M059J (cell line): Measurements from ENCODE around the gene ESRRA. TPM values are rescaled to one million over a fixed set of nuclear protein-coding genes. Genes with fewer than 3 reads are reported as not detected.
A peak's percentile ranks its signal among the peaks of the same experiment; 100 is the strongest.
"Not testable (repeated sequence)": the region's sequence is repeated elsewhere in the genome, so short reads cannot be mapped to it uniquely, and the experiment has no call there.

Source experiments
- DNase-seq: peaks from one replicate; pipeline ENCODE4 v3.0.0-alpha.2; 2012; ENCODE audit warnings: low read depth
- total RNA-seq: library from RNA; depleted of rRNA; stranded (reverse); fragments of >200 nt; shearing (Covaris generic); gene quantifications from 2 replicates; pipeline ENCODE4 v1.2.3, GENCODE V29; 2014

ESRRA gene
- total RNA-seq, 1 experiment from 2014 or later, result 35.2 TPM

DNA sequence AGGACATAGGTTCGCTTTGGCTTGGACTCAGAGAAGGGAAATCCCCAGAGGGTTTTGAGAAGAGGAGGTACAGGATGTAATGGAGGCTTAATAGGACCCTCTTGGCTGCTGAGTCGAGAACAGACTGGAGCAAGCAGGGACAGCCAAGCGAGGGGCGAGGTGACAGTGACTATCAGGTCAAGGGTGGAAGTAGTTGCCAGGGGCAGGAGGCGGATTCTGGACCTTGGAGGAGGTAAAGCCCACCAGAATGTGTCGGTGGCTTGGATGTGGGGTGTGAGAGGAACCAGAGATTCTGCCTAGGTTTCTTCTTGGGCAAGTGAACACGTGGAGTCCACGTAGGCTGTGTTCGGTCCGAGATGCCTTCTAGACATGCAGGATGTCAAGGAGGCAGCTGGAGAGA is 7.6 kb downstream of the ESRRA start:
- no peak for DNase-seq

GRCh38 chr11:64313491-64314145 is 8.3 kb downstream of the ESRRA start:
- no peak for DNase-seq

- peak; percentile 27 for DNase-seq
Observed at GRCh38 chr11:64314146-64314804, 9.0 kb downstream of the ESRRA start.

DNA sequence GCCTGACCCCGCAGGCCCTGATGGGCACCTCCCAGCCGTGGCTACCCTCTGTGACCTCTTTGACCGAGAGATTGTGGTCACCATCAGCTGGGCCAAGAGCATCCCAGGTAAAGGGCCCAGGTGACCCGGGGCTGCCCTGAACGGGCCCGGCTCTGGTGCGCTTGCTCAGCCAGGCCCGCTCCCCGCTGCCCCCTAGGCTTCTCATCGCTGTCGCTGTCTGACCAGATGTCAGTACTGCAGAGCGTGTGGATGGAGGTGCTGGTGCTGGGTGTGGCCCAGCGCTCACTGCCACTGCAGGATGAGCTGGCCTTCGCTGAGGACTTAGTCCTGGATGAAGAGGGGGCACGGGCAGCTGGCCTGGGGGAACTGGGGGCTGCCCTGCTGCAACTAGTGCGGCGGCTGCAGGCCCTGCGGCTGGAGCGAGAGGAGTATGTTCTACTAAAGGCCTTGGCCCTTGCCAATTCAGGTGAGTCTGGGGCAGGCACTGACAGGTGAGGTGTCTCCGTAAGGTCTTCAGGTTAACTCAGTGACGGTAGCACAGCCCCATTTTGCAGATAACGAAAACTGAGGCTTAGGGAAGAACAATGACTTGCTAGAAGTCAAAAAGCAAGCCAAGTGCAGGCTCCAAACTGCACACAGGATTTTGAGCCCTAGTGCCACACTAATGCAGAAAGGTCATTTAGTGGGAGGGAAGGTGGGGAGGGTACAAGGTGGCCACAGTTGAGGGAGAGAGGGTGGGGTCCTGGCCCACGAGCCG is 9.7 kb downstream of the ESRRA start:
- no peak for DNase-seq

DNA sequence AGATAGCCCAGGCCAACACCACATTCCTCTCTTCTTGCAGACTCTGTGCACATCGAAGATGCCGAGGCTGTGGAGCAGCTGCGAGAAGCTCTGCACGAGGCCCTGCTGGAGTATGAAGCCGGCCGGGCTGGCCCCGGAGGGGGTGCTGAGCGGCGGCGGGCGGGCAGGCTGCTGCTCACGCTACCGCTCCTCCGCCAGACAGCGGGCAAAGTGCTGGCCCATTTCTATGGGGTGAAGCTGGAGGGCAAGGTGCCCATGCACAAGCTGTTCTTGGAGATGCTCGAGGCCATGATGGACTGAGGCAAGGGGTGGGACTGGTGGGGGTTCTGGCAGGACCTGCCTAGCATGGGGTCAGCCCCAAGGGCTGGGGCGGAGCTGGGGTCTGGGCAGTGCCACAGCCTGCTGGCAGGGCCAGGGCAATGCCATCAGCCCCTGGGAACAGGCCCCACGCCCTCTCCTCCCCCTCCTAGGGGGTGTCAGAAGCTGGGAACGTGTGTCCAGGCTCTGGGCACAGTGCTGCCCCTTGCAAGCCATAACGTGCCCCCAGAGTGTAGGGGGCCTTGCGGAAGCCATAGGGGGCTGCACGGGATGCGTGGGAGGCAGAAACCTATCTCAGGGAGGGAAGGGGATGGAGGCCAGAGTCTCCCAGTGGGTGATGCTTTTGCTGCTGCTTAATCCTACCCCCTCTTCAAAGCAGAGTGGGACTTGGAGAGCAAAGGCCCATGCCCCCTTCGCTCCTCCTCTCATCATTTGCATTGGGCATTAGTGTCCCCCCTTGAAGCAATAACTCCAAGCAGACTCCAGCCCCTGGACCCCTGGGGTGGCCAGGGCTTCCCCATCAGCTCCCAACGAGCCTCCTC is 10.6 kb downstream of the ESRRA start:
- DNase-seq, result not testable (repeated sequence)

DNA sequence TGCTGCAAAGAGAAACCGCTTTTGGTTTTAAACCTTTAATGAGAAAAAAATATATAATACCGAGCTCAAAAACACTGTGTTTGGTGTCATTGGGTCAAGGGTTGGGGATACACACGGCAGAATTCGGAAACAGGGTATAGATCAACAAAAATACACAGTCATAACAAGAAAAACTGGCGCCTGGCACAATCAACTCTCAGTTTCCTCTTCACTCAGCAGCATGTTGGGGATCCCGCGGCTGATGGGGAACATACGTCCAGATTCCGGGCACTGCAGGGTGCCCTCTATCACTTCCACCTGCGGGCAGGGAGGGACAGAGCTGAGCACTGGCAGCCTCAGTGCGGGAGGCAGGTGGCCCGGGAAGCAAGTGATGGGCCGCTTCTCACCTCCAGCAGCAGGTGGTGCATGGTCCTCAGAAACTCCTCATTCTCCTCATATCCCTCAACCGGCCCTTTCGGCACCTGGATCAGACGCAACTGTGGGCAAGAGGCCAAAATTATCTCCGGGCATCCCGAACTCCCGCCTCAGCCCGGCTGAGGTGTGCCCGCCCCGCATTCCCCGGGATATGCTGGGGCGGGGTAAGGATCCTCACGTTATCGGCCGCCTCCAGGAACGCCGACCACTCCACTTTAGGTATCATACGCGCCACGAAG is 11.5 kb downstream of the ESRRA start:
- DNase-seq, result peak; percentile 68

- DNase-seq, result peak; percentile 99
Observed at GRCh38 chr11:64317325-64317960, 12.1 kb downstream of the ESRRA start, which contains the start of gene TRMT112. Gene TRMT112, minus strand, starts transcription at chr11:64317559. Its CDS starts 33 bp downstream, at chr11:64317526.

DNA sequence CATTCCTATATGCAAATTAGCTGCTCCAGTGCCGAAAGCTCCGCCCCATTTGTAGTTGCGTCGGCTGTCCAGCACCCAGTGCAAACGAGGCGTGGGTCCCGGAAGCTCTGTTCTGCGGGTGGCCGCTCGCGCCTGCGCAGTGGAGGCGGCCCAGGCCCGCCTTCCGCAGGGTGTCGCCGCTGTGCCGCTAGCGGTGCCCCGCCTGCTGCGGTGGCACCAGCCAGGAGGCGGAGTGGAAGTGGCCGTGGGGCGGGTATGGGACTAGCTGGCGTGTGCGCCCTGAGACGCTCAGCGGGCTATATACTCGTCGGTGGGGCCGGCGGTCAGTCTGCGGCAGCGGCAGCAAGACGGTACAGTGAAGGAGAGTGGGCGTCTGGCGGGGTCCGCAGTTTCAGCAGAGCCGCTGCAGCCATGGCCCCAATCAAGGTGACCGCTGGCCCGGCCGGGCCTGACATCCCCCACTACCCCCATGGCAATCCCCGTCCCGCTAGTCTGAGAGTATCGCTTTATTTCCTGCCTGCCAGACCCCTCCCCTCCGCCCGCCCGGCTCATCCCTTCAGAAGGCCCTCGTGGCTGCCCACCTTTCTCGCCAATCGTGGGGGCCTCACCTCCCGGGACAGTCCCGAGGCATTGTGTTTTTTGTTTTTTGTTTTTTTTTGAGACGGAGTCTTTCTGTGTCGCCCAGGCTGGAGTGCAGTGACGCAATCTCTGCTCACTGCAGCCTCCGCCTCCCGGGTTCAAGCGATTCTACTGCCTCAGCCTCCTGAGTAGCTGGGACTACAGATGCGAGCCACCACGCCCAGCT is 12.8 kb downstream of the ESRRA start, which contains the start of gene PRDX5:
TSS of gene PRDX5 (plus strand) at position 161 of the 805 bp plus-strand sequence. CDS start at position 256, 95 bp downstream.
- DNase-seq, result peak; percentile 97

DNA sequence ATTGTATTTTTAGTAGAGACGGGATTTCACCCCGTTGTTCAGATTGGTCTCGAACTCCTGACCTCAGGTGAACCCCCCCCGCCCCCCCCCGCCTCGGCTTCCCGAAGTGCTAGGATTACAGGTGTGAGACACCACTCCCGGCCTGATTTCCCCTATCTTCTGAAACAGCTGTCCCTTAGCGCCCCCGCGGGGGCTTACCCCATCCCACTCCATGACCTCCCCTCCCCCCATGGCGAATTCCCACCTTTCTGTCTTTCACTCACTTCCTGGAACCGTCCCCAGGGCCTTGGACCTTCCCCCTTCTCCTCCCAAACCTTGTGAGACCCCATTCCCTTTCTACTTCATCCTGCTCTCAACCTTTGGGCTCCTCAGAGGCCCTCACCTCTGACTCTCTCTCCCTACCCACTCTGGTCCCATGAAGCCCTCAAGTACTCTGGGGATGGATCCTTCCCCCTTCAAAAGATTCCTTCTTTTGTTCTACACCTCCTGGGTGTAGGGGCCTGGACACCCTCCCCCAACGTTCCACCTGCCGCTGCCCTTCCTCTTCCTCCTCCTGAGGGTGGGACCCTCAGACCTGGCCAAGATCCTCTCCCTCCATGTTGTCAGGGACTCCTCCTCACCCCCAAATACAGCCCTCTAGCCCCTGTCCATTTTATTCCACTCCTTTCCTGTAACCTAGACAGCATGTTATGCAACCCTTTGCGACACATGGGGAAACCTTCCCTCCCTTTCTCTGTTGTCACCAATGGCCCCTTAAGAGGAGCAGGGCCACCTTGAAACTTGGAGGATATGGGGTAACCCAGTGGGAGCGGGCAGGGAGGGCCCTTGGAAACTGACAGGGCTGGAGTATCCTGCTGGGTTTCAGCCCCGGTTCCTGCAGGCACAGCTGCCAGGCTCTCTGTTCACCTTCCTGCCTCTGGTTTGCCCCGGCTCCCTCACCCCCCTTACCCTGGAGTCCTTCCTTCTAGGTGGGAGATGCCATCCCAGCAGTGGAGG is 13.7 kb downstream of the ESRRA start:
- no peak for DNase-seq

DNA sequence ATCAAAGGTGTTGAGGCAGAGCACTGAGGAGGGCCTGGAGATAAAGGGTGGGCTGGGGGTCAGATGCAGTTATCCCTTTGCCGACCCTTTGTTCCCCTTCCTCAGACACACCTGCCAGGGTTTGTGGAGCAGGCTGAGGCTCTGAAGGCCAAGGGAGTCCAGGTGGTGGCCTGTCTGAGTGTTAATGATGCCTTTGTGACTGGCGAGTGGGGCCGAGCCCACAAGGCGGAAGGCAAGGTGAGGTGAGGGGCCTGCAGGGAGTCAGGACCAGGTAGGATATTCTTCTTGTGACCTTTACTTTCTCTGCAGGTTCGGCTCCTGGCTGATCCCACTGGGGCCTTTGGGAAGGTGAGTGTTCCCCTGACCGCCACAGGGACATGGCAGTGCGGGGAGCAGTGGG is 15.2 kb downstream of the ESRRA start:
- no peak for DNase-seq

- no peak for DNase-seq
Observed at GRCh38 chr11:64321026-64321425, 15.7 kb downstream of the ESRRA start.

GRCh38 chr11:64321533-64321932 is 16.2 kb downstream of the ESRRA start:
- DNase-seq, result peak; percentile 78

DNA sequence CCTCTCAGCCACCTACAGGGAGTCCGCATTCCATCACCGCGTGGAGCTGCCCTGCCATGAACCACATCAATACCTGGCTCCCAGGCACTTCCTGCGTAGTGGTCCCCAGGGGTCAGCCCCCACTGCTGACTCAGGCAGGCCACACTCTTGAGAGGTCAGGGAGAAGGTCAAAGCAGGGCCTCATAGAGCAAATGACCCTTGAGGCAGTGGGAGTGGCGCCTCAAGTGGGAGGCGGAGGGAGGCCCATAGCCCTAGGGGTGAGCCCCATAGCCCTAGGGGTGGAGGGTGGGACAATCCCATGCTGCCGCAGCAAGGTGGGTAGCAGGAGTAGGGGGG is 17.6 kb downstream of the ESRRA start:
- DNase-seq, result no peak

DNA sequence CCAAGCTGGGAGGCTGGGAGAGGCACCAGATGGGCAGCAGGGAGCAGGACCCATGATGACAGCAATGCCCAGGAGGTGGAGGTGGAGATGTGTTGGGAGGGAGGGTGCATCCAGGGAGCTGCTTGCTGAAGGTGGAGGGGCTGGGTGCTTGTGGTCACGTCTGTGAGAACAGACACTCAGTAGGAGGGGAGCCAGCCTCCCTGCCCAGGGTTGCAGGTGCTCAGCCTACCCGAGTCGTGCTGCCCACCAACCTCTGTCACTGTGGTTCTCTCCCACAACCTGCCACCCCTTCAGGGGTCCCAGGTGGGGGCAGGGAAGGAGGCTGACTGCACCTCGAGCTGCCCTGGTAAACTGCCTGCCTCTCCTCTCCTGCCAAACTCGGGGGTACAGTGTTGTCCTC is 18.0 kb downstream of the ESRRA start:
- no peak for DNase-seq

GRCh38 chr11:64323984-64324383 is 18.7 kb downstream of the ESRRA start:
- not testable (repeated sequence) for DNase-seq

- no peak for DNase-seq
Observed at GRCh38 chr11:64324692-64325469, 19.6 kb downstream of the ESRRA start.

DNA sequence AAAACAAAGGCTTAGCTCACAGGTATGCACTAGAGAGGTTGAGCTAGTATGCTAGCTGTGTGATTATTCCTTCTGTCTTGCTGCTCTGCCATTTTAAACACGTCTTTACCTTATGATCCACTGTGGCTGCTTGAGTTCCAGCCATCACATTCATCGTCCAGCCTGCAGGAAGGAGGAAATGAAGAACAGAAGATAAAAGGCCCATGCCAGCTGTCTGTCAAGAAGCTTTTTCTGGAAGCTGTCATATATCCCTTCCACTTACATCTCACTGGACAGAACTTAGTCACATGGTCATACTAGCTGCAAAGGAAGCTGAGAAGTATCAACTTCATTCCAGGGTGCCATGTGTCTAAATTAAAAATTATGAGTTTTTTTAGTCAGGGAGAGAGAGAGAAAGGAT is 22.1 kb downstream of the ESRRA start:
- DNase-seq, result no peak

GRCh38 chr11:64327993-64328392 is 22.7 kb downstream of the ESRRA start:
- DNase-seq, result no peak
